GM10266 (cell line): ENCODE results near the gene ULK4.

Experiments used
- DNase-seq: peaks from one replicate; pipeline ENCODE4 v3.0.0; 2012; ENCODE audit errors: extremely low spot score
- TF ChIP-seq, protein P1 (sequence below): IDR thresholded peaks from 2 replicates; pipeline ENCODE4 v1.5.1; 2012; ENCODE audit warnings: mild to moderate bottlenecking, low read depth; ENCODE audit not compliant: control insufficient read depth, insufficient read depth; ENCODE audit errors: missing control alignments

Gene ULK4

DNA sequence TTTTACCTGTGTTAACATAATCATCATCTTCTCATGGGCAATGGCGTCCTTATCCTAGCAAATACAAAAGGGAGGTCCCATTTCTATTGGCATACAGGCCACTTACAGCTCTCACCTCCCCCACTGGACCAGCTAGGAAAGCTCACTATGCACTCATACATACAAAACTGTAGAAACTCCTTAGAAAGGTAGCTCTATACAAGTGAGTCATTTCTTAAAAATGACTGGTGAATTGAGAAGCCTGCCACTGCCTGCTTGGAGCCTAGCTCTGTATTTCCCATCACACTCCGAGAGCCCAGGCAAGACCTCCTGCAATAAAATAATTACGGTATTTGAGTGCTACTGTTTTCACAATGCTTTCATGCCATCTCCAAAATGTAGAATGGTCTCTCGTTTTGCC is 321.8 kb downstream of the ULK4 start:
- no peak for DNase-seq
- TF ChIP-seq, protein P1, sequence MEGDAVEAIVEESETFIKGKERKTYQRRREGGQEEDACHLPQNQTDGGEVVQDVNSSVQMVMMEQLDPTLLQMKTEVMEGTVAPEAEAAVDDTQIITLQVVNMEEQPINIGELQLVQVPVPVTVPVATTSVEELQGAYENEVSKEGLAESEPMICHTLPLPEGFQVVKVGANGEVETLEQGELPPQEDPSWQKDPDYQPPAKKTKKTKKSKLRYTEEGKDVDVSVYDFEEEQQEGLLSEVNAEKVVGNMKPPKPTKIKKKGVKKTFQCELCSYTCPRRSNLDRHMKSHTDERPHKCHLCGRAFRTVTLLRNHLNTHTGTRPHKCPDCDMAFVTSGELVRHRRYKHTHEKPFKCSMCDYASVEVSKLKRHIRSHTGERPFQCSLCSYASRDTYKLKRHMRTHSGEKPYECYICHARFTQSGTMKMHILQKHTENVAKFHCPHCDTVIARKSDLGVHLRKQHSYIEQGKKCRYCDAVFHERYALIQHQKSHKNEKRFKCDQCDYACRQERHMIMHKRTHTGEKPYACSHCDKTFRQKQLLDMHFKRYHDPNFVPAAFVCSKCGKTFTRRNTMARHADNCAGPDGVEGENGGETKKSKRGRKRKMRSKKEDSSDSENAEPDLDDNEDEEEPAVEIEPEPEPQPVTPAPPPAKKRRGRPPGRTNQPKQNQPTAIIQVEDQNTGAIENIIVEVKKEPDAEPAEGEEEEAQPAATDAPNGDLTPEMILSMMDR, result no peak

DNA sequence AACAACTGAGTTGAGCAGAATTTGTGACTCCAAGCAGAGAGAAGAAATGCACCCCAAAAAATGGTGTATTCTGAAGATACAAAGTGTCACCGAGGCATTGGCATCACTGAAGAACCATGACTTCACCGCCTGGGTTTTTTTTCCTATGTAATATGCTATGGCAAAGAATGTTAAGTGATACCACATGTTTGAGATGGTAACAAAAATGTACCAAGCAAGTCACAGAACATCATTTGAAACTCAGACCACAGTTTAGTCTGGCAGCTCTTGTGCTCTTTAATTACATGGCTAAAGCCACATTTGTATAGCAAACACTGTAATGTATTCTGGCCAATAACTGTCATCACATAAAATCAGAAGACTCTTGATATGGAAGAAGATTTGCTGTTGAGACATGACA is 323.5 kb downstream of the ULK4 start:
- TF ChIP-seq, protein P1, result no peak
- no peak for DNase-seq

DNA sequence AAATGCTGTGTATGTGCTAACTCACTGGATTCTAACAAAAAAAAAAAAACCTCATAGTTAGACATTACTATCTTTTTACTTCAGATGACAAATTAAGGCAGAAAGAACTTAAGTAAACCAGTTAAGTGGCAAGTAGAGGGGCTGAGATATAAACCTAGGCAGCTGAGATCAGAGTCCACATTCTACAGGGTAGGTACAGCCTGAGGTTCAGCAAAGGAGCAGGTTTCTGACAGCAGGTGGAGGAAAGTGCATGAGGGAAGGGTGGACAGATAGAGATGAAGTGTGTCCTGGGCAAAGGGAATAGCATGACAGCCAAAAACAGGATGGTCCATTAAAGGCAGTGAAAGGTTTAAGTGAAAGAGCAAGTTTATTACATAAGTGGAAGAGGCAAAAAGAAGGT is 329.2 kb downstream of the ULK4 start:
- TF ChIP-seq, protein P1, result no peak

DNA sequence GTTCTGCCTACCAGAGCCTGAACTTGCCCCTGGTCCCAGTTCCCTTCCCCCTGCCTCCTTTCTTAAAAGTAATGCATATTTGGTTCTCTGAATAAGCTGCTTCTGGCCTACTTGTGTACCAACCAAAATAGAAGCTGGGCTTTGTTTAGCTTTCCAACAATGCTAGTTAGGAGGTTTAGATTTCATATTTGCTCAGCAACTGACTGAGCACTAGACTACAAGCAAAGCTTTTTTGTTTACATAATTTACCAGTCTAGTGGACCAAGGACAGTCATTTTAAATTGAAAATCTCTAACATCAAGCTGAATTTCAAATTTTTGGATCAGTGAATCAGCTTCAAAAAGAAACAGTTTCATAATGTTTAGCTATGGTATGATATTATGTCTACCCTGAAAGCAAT is 331.2 kb downstream of the ULK4 start:
- TF ChIP-seq, protein P1, result no peak
- DNase-seq, result no peak

More for the DNA sequence above, 329.2 kb downstream of the ULK4 start:
- DNase-seq, result no peak

DNA sequence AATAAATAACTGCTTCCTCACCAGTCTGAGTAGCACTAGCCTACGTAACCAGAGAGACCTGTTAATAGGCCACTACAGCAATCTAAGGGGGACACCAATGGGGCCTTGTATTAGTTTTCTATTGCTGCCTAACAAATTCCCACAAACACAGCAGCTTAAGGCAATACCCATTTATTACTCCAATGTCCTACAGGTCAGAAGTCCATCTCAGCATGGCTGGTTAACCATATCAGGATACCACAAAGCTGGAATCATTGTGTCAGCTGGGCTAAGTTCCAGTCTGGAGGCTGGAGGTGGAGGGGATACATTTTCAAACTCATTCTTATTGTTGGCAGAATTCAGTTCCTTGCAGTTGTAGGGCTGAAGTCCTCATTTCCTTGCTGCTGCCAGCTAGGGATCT is 331.9 kb downstream of the ULK4 start:
- TF ChIP-seq, protein P1, result no peak
- DNase-seq, result no peak

DNA sequence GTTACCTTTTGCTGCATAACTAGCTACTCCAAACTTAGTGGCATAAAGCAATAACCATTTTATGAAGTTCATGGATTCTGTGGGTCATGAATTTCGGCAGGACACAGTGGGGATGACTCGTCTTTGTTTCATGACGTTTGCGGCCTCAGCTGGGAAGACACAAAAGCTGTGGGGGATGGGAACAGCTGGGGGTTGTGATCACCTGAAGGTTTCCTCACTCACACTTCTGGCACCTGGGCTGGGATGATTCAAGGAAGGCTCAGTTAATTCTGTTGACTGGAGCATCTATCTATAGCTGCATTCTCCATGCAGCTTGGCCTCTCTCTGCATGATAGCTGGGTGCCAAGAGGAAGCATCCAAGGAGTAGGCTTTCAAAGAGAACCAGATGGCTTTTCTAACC is 332.8 kb downstream of the ULK4 start:
- DNase-seq, result no peak
- TF ChIP-seq, protein P1, result no peak

DNA sequence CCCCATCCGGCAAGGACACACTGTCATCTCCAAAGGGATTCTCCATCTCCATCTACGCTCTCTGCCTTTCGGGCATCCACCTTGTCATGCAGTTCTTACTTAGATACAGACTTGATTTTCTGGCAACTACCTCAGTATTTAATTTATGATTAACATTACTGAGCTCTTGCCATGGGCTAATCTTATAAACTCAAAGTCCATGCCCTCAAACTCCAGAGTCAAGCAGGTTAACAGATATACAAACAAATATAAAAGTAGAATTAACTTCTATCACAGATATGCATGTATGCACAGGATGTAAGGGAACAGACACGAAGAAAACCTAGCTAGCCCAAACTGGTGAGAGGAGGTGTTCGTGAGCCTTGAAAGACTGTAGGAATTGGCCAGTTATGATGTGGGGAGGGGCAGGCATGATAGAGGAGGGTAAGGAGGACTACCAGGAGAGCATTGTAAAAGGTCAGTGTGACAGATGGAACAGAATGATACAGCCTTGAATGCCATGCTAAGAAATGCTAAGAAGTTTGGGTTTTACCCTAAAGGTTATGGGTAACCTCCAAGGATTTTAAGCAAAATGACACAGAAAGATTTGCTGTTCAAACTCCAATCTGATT is 334.3 kb downstream of the ULK4 start:
- DNase-seq, result no peak
- TF ChIP-seq, protein P1, result no peak
